Measurements from ENCODE around the gene APLP2.

APLP2 gene

DNA sequence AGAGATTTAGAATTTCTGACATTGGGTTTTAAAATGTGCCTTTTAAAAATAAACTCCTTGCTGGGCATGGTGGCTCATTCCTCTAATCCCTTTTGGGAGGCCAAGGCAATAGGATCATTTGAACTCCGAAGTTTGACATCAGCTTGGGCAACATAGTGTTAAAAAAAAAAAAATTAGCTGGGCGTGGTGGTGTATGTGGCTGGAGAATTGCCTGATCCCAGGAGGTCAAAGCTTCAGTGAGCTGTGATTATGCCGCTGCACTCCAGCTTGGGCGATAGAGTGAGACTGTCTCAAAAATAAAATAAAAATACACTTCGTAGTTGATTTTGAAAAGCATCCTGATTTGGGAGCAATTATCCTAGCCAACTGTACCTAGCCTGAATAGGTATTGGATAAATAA lies 3.4 kb upstream of the APLP2 start:
- no peaks in the 10 kb centered on the region; the same call in none of the 2 replicates for H3K27me3 ChIP-seq (replicated peaks; ENCODE audit: control insufficient read depth, insufficient read depth, low read length)
- H3K36me3 ChIP-seq (ENCODE audit: control insufficient read depth, insufficient read depth, low read length) = no peaks in the 10 kb centered on the region
- no peak overlapping the region for H3K4me3 ChIP-seq (replicated peaks; ENCODE audit: low read depth, low read length)
- TF ChIP-seq, protein P1, sequence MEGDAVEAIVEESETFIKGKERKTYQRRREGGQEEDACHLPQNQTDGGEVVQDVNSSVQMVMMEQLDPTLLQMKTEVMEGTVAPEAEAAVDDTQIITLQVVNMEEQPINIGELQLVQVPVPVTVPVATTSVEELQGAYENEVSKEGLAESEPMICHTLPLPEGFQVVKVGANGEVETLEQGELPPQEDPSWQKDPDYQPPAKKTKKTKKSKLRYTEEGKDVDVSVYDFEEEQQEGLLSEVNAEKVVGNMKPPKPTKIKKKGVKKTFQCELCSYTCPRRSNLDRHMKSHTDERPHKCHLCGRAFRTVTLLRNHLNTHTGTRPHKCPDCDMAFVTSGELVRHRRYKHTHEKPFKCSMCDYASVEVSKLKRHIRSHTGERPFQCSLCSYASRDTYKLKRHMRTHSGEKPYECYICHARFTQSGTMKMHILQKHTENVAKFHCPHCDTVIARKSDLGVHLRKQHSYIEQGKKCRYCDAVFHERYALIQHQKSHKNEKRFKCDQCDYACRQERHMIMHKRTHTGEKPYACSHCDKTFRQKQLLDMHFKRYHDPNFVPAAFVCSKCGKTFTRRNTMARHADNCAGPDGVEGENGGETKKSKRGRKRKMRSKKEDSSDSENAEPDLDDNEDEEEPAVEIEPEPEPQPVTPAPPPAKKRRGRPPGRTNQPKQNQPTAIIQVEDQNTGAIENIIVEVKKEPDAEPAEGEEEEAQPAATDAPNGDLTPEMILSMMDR (IDR thresholded peaks at IDR 0.05; ENCODE audit: insufficient read depth, low read length, poor library complexity, severe bottlenecking) = no peak
- no peak for DNase-seq (ENCODE audit: extremely low read depth, insufficient read length)

DNA sequence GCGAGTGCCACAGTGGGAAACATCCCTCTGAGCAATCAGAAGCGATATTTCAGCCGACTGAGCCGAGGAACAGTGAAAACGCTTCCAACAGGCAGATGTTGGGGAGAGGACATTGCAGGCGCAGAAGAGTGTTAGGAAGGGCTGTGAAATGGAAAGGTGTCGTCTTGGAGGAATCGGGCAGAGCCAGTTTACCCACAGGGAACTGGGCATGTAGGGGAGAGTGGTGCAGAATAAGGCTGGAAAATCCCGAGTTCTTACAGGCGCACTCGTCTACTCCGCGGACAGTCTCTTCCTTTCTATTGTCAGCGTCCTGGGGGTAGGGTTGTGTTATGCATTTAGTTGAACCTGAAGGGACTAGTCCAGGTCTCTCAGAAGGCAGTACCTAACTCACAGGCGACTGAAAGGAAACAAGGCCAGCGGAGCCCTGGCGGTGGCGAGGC lies 1.1 kb upstream of the APLP2 start:
- H3K36me3 ChIP-seq (ENCODE audit: control insufficient read depth, insufficient read depth, low read length) = no peaks in the 10 kb centered on the region
- no peak for DNase-seq (ENCODE audit: extremely low read depth, insufficient read length)
- TF ChIP-seq, protein P1 (IDR thresholded peaks at IDR 0.05; ENCODE audit: insufficient read depth, low read length, poor library complexity, severe bottlenecking) = no peak
- H3K27me3 ChIP-seq (replicated peaks; ENCODE audit: control insufficient read depth, insufficient read depth, low read length) = no peaks in the 10 kb centered on the region; the same call in none of the 2 replicates
- no peak overlapping the region; the same call in 1 of the 2 replicates for H3K4me3 ChIP-seq (replicated peaks; ENCODE audit: low read depth, low read length)

DNA sequence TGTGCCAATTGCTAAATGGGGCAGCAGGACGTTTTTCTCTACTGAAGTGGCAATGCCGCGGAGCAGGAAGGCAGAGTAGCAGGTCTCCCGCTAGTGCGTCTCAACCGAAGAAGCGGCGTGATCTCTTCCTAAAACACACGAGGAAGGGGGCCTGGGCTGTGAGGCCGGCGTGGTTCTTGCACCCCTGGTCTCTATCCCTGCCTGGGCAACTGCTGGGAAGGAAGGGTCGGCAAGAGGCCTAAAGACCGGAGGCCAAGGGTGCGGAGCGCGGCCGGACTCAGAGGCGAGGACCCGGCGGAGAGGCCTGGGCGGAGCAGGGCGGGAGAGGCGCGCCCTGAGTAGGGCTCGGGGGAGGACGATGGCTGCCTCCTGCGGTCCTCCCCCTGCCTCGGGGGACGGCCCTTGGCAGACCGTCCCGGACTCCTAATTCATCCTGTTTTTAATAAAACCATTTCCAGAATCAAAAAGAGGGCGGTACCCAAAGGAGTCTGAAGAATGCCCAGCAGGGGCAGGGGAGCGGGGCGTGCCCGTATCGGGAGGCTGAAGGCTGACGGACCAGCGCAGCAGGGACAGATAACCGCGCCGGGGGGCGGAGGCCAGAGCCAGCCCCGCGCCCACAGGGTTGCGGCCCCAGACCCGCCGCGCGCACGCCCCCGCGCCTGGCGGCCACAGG lies 572 bp upstream of the APLP2 start:
- peak overlapping the region; percentile 71 for H3K4me3 ChIP-seq (replicated peaks; ENCODE audit: low read depth, low read length)
- peak; percentile 68 for DNase-seq (ENCODE audit: extremely low read depth, insufficient read length)
- TF ChIP-seq, protein P1 (IDR thresholded peaks at IDR 0.05; ENCODE audit: insufficient read depth, low read length, poor library complexity, severe bottlenecking) = no peak
- no peaks in the 10 kb centered on the region; the same call in none of the 2 replicates for H3K27me3 ChIP-seq (replicated peaks; ENCODE audit: control insufficient read depth, insufficient read depth, low read length)
- no peaks in the 10 kb centered on the region for H3K36me3 ChIP-seq (ENCODE audit: control insufficient read depth, insufficient read depth, low read length)

DNA sequence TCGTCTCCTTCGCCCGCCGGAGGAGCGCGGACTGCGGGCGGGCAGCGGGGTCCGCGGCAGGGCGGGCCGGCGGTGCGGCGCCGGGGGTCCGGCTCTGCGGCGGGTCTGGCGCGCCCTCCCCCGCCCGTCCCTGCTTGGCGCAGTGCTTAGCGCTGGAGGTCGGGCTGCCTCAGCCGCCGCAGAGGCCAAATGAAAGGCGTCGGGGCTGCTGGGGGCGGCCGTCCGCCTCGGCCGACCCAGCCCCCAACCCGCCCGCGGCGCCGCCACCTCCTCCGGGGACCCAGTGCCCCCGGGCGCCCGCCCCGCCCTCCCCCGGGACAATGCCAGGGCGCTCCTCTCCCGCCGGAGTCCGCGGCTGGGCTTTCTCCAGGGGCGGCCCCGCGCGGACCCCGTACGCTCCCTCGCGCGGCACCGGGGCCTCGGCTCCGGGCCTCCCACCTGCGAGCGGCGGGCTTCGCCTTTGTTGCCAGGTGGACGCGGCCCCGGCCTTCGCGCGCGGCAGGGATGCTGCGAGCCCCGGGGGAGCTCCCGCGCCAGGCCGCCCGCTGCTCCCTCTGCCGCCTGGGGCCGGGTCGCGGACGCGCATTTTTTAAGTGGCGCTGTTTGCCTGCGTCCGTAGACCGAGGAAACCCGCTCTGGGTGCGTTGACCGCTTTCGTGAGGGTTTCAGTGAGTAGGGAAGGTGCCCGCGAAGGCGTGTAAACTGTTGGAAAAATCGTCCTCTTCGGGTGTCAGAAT lies 583 bp downstream of the APLP2 start:
- H3K4me3 ChIP-seq (replicated peaks; ENCODE audit: low read depth, low read length) = peak overlapping the region; percentile 74
- no peaks in the 10 kb centered on the region; the same call in none of the 2 replicates for H3K27me3 ChIP-seq (replicated peaks; ENCODE audit: control insufficient read depth, insufficient read depth, low read length)
- TF ChIP-seq, protein P1 (IDR thresholded peaks at IDR 0.05; ENCODE audit: insufficient read depth, low read length, poor library complexity, severe bottlenecking) = no peak
- no peaks in the 10 kb centered on the region for H3K36me3 ChIP-seq (ENCODE audit: control insufficient read depth, insufficient read depth, low read length)
- DNase-seq (ENCODE audit: extremely low read depth, insufficient read length) = peak; percentile 59

DNA sequence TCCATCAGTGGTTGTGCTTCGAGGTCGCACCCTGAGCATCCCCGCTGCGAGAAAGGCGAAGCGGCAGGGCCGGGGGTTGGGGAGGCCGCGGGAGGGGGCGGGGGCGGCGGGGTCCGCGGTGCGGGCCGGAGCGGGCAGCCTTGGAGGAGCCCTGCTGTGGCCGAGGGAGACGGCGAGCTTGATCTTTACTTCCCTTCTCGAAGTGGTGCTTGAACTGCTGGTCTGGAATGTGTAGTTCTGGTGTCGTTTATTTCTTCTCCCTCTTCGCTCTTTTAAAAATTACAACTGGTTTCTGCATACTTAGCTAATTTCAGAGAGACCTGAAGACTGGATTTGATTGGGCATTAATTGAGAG lies 1.1 kb downstream of the APLP2 start:
- Histone ChIP-seq H3K27me3 (replicated peaks; ENCODE audit: control insufficient read depth, insufficient read depth, low read length) (no peaks in the 10 kb centered on the region; the same call in none of the 2 replicates), H3K4me3 (replicated peaks; ENCODE audit: low read depth, low read length) (peak overlapping the region; percentile 74), H3K36me3 (ENCODE audit: control insufficient read depth, insufficient read depth, low read length) (no peaks in the 10 kb centered on the region)
- TF ChIP-seq, protein P1 (IDR thresholded peaks at IDR 0.05; ENCODE audit: insufficient read depth, low read length, poor library complexity, severe bottlenecking) = no peak
- no peak for DNase-seq (ENCODE audit: extremely low read depth, insufficient read length)

All from GM06990 (cell line).